Chondrocyte (in vitro differentiated cells): ENCODE data around the gene CROT. TPM values are rescaled to one million over a fixed set of nuclear protein-coding genes. Genes with fewer than 3 reads are reported as not detected.

Source experiments
- DNase-seq: peaks from one replicate; pipeline ENCODE4 v3.0.0; 2021; ENCODE audit warnings: mixed read lengths, low spot score
- H3K27ac Mint-ChIP-seq: one replicate; pipeline ENCODE4 v1.8.0; 2021; ENCODE audit warnings: mild to moderate bottlenecking, moderate library complexity, mixed read lengths; ENCODE audit not compliant: unreplicated experiment
- H3K27me3 Mint-ChIP-seq: 2 replicates; pipeline ENCODE4 v1.8.0; 2021; ENCODE audit warnings: low read depth, mixed read lengths
- H3K36me3 Mint-ChIP-seq: 2 replicates; pipeline ENCODE4 v1.8.0; 2021; ENCODE audit warnings: low read depth, mixed read lengths
- H3K4me1 Mint-ChIP-seq: 2 replicates; pipeline ENCODE4 v1.8.0; 2021; ENCODE audit warnings: low read depth, mild to moderate bottlenecking, mixed read lengths
- H3K4me3 Mint-ChIP-seq: one replicate; pipeline ENCODE4 v1.8.0; 2021; ENCODE audit warnings: mild to moderate bottlenecking, moderate library complexity, mixed read lengths; ENCODE audit not compliant: unreplicated experiment
- H3K9me3 Mint-ChIP-seq: 2 replicates; pipeline ENCODE4 v1.8.0; 2021; ENCODE audit warnings: low read depth, mixed read lengths
- total RNA-seq: library from RNA; stranded (reverse); gene quantifications from 3 replicates; pipeline ENCODE4 v1.2.1, GENCODE V29; 2021
- TF ChIP-seq, protein P1 (sequence below): fragments of 200-600 bp; sonication (generic); IDR thresholded peaks from 2 replicates; pipeline ENCODE4 v1.5.0; 2021; ENCODE audit warnings: antibody characterized with exemption, mild to moderate bottlenecking, moderate library complexity

The CROT gene
- total RNA-seq, 1 donor from 2014 or later = 12.6 TPM

DNA sequence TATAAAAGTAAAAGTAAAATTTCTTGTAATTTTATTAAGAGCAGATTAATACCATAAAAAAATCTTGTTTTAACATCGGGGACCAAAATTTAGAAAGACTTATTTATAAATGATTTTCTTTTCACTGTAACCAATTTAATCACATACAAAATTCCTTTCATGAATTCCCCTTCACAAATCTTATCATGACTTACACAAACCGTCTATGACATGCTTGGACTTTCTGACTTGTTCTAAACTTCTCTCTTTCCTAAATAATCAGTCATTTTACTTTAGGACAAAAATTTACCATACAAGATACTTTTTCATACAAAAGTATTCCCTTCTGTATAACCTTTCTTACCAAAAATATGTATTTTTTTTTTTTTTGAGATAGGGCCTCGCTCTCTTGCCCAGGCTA is 9.3 kb downstream of the CROT start:
- H3K27ac Mint-ChIP-seq = no peak overlapping the region
- no peak for DNase-seq
- TF ChIP-seq, protein P1, sequence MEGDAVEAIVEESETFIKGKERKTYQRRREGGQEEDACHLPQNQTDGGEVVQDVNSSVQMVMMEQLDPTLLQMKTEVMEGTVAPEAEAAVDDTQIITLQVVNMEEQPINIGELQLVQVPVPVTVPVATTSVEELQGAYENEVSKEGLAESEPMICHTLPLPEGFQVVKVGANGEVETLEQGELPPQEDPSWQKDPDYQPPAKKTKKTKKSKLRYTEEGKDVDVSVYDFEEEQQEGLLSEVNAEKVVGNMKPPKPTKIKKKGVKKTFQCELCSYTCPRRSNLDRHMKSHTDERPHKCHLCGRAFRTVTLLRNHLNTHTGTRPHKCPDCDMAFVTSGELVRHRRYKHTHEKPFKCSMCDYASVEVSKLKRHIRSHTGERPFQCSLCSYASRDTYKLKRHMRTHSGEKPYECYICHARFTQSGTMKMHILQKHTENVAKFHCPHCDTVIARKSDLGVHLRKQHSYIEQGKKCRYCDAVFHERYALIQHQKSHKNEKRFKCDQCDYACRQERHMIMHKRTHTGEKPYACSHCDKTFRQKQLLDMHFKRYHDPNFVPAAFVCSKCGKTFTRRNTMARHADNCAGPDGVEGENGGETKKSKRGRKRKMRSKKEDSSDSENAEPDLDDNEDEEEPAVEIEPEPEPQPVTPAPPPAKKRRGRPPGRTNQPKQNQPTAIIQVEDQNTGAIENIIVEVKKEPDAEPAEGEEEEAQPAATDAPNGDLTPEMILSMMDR = no peak
- peaks cover 36% of the 10 kb centered on the region for H3K36me3 Mint-ChIP-seq
- H3K27me3 Mint-ChIP-seq = no peaks in the 10 kb centered on the region
- no peak overlapping the region for H3K4me3 Mint-ChIP-seq
- H3K9me3 Mint-ChIP-seq = peaks cover 13% of the 10 kb centered on the region
- peaks cover 6% of the 10 kb centered on the region for H3K4me1 Mint-ChIP-seq

DNA sequence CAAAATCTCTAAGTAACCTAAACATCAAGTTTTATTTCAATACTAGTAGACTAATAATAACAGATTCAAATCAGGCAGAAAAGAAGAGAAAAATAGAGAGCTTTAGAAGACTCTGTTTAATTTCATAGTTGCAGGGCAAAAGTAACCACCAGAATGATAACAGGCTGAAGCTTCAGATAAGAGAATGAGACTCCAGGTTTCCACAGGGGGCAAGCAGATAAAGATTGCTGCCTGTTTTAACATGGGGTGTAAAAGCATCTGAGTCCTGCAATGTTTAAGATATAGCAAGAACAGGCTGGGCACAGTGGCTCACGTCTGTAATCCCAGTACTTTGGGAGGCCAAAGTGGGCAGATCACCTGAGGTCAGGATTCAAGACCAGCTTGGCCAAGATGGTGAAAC is 11.0 kb downstream of the CROT start:
- H3K36me3 Mint-ChIP-seq = peaks cover 27% of the 10 kb centered on the region
- TF ChIP-seq, protein P1 = no peak
- DNase-seq = no peak
- H3K4me3 Mint-ChIP-seq = no peak overlapping the region
- no peaks in the 10 kb centered on the region for H3K27me3 Mint-ChIP-seq
- no peak overlapping the region for H3K27ac Mint-ChIP-seq
- peaks cover 6% of the 10 kb centered on the region for H3K4me1 Mint-ChIP-seq
- peaks cover 13% of the 10 kb centered on the region for H3K9me3 Mint-ChIP-seq

DNA sequence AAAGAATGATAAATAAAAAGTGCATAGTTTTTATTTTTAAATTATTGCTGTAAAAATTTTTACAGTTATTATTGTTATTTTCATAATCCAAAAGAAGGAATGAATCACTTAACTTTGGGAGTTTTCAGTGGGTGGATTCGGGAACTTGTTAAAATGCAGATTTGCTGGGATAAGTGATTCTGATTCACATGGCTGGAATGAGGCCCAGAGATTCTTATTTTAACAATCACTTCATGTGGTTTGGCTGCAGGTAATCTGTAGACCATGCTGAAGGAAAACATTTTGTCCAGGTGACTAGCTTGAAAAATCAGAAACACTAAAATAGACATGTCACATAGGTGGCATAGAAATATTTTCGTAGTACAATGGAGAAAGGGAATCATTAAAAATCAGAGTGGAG is 13.9 kb downstream of the CROT start:
- H3K9me3 Mint-ChIP-seq = peaks cover 4% of the 10 kb centered on the region
- no peak overlapping the region for H3K27ac Mint-ChIP-seq
- H3K4me1 Mint-ChIP-seq = peaks cover 6% of the 10 kb centered on the region
- TF ChIP-seq, protein P1 = no peak
- no peak for DNase-seq
- H3K4me3 Mint-ChIP-seq = no peak overlapping the region
- peaks cover 19% of the 10 kb centered on the region for H3K36me3 Mint-ChIP-seq
- H3K27me3 Mint-ChIP-seq = no peaks in the 10 kb centered on the region

DNA sequence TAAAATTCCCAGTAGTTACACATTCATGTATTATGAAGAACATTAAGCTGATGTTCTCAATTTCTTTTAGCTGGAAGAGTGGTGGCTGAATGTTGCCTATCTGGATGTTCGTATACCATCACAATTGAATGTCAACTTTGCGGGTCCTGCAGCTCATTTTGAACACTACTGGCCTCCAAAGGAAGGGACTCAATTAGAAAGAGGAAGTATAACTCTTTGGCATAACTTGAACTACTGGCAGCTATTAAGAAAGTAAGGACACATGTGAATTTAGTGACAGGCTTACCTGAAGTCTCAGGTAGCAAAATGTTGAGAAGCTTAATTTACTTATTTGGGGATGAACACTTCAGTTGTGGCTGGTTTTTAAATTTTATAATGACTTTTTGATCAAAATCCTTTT is 15.9 kb downstream of the CROT start:
- Mint-ChIP-seq H3K4me3 (no peak overlapping the region), H3K27ac (no peak overlapping the region), H3K27me3 (no peaks in the 10 kb centered on the region), H3K4me1 (peaks cover 6% of the 10 kb centered on the region), H3K36me3 (peaks cover 8% of the 10 kb centered on the region), H3K9me3 (no peaks in the 10 kb centered on the region)
- TF ChIP-seq, protein P1 = no peak
- no peak for DNase-seq

DNA sequence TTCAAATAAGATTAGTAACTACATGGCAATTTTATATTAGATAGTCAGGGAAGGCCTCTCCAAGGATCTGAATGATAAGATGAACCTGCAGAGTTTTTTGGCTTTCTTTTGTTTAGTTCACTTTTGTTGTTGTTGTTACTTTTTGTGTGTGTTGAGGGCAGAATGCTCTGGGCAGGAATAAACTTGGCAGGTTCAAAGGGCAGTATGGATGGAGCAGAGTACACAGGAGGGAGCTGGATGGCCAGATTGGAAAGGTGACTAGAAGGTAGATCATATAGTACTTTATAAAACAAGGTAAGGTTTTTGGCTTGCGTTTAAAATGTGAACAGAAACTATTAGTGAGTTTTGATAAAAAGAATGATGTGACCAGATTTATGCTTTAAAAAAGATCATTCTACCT is 17.9 kb downstream of the CROT start:
- H3K36me3 Mint-ChIP-seq = no peaks in the 10 kb centered on the region
- TF ChIP-seq, protein P1 = no peak
- no peak overlapping the region for H3K4me3 Mint-ChIP-seq
- no peaks in the 10 kb centered on the region for H3K27me3 Mint-ChIP-seq
- H3K4me1 Mint-ChIP-seq = peaks cover 6% of the 10 kb centered on the region
- no peaks in the 10 kb centered on the region for H3K9me3 Mint-ChIP-seq
- no peak overlapping the region for H3K27ac Mint-ChIP-seq
- DNase-seq = no peak
